ENCODE results near the gene DENR. TPM values are rescaled to one million over a fixed set of nuclear protein-coding genes. Genes with fewer than 3 reads are reported as not detected.

DENR gene
- total RNA-seq, 4 donors from 2014 or later = 15.7 to 27.7 (median 22.4) TPM

DNA sequence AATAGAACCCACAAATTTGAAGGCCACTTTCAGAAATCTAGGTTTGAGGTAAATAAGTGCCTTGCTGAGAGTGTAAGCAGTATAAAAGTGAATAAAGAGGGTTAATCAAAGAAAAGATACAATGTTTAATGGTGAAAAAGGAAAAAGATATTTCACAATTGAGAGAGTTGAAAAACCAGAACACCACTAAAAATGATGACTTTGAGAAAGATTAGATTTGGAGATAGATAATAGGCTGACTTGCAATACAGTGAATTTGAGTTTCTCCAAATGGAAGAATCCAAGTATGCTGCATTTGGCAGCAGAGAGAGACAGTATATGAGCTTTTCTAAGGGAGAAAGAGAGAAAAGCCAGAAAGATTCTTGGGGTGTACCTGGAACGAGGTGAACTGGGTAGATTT lies 2.2 kb downstream of the DENR start:
- TF ChIP-seq, protein P1, sequence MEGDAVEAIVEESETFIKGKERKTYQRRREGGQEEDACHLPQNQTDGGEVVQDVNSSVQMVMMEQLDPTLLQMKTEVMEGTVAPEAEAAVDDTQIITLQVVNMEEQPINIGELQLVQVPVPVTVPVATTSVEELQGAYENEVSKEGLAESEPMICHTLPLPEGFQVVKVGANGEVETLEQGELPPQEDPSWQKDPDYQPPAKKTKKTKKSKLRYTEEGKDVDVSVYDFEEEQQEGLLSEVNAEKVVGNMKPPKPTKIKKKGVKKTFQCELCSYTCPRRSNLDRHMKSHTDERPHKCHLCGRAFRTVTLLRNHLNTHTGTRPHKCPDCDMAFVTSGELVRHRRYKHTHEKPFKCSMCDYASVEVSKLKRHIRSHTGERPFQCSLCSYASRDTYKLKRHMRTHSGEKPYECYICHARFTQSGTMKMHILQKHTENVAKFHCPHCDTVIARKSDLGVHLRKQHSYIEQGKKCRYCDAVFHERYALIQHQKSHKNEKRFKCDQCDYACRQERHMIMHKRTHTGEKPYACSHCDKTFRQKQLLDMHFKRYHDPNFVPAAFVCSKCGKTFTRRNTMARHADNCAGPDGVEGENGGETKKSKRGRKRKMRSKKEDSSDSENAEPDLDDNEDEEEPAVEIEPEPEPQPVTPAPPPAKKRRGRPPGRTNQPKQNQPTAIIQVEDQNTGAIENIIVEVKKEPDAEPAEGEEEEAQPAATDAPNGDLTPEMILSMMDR (IDR thresholded peaks at IDR 0.05) = no peak
- TF ChIP-seq POLR2A (IDR thresholded peaks at IDR 0.05) = no peak
- H3K4me1 ChIP-seq = peaks cover 0 to 17% (median 6%) of the 10 kb centered on the region in 4 donors
- DNase-seq = no peak
- H3K4me3 ChIP-seq = no peak overlapping the region
- H3K27me3 ChIP-seq = no peaks in the 10 kb centered on the region
- no peak overlapping the region for H3K27ac ChIP-seq
- H3K36me3 ChIP-seq = peaks cover 0 to 59% (median under 1%) of the 10 kb centered on the region in 3 donors
- no peaks in the 10 kb centered on the region for H3K9me3 ChIP-seq

DNA sequence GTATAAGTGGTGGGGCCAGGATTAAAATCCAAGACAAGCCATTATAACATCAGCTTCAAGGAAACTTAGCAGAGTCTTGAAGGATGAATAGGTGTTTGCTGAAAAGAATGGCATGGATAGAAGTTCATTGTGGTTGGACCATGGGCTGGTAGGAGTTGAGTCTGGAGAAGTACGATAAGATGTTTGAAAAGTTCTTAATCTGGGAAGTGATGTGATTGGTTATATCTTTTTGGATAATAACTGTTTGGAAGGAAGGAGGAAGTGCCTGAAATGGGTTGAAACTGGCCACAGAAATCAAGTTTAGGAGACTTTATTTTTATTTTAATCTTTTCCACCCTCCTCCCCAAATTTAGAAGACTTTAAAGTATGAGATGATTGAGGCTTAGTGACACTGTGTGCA lies 4.9 kb downstream of the DENR start:
- no peak for DNase-seq
- H3K9me3 ChIP-seq = no peaks in the 10 kb centered on the region
- no peak overlapping the region for H3K4me3 ChIP-seq
- H3K27ac ChIP-seq = no peak overlapping the region
- TF ChIP-seq, protein P1 (IDR thresholded peaks at IDR 0.05) = no peak
- no peak for TF ChIP-seq POLR2A (IDR thresholded peaks at IDR 0.05)
- H3K36me3 ChIP-seq = peaks cover 0 to 70% (median 4%) of the 10 kb centered on the region in 3 donors
- H3K4me1 ChIP-seq = peaks cover 0 to 12% (median 3%) of the 10 kb centered on the region in 4 donors
- H3K27me3 ChIP-seq = no peaks in the 10 kb centered on the region

DNA sequence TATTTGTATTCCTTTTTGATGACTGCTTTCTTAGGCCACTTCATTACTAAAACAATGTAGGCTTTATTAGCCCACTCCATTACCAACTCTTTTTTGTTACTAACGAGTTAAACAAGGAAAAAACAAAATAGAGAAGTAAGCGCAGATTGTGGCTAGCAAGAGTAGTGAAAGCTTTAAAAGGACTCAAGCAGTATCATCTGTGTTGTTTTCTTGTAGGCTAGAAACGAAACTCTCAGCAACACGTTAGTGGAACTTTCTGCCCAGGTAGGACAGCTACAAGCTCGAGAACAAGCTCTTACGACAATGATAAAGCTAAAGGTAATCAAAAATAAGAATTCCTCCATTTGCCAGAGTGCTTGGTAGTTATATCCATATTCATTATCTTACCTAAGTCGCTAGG lies 32.9 kb downstream of the DENR start:
- no peak for DNase-seq
- H3K36me3 ChIP-seq = no peaks in the 10 kb centered on the region
- no peaks in the 10 kb centered on the region for H3K9me3 ChIP-seq
- no peak overlapping the region for H3K4me3 ChIP-seq
- H3K27ac ChIP-seq = no peak overlapping the region
- no peaks in the 10 kb centered on the region for H3K27me3 ChIP-seq
- no peaks in the 10 kb centered on the region for H3K4me1 ChIP-seq
- TF ChIP-seq, protein P1 (IDR thresholded peaks at IDR 0.05) = no peak
- TF ChIP-seq POLR2A (IDR thresholded peaks at IDR 0.05) = no peak

DNA sequence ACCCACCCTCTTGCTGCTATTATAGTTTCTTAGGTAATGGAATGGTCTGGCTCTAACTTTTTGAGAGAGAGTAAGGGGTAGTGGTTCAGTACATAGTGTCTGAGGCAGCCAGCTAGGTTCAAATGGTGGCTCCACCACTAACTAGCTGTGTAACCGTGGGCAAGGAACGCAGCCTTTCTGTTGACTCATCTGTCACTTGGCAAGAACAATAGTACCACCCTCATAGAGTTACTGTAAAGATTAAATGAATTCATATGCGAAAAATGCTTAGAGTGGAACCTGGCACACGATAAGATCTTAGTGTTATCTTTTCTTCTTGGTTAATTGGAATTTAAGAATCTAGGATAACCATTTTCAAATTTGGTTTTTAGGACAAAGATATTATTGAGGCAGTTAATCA lies 35.8 kb downstream of the DENR start:
- no peaks in the 10 kb centered on the region for H3K9me3 ChIP-seq
- H3K36me3 ChIP-seq = no peaks in the 10 kb centered on the region
- no peak overlapping the region for H3K27ac ChIP-seq
- H3K27me3 ChIP-seq = no peaks in the 10 kb centered on the region
- no peak for DNase-seq
- no peaks in the 10 kb centered on the region for H3K4me1 ChIP-seq
- H3K4me3 ChIP-seq = no peak overlapping the region
- no peak for TF ChIP-seq POLR2A (IDR thresholded peaks at IDR 0.05)
- TF ChIP-seq, protein P1 (IDR thresholded peaks at IDR 0.05) = no peak

DNA sequence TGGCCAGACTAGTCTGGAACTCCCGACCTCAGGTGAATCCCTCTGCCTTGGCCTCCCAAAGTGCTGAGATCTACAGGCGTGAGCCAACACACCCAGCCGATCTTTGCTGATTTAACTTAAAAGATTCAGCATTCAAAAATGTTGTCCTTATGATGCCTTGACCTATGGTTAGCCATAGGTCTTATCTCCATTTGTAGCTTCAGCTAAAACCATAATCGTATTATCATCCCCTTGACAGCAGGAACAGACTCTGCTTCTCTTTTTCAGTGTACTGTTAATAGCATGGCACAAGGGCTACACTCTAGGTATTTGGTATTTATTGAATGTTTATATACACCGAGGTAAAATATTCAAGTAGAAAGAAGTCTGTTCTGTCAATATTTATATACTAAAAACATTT lies 37.0 kb downstream of the DENR start:
- Histone ChIP-seq H3K27me3 (no peaks in the 10 kb centered on the region), H3K36me3 (no peaks in the 10 kb centered on the region)

More for the DNA sequence above, 37.0 kb downstream of the DENR start:
- Histone ChIP-seq H3K4me1 (no peaks in the 10 kb centered on the region), H3K9me3 (no peaks in the 10 kb centered on the region), H3K27ac (no peak overlapping the region), H3K4me3 (no peak overlapping the region)
- DNase-seq = no peak
- TF ChIP-seq, protein P1 (IDR thresholded peaks at IDR 0.05) = no peak
- TF ChIP-seq POLR2A (IDR thresholded peaks at IDR 0.05) = no peak

Measured in Peyer's patch (tissue), 4 donors.